ENCODE measurements around the gene APBA2. TPM values are rescaled to one million over a fixed set of nuclear protein-coding genes. Genes with fewer than 3 reads are reported as not detected.
"Not testable (repeated sequence)": the region's sequence is repeated elsewhere in the genome, so short reads cannot be mapped to it uniquely, and the experiment has no call there.

APBA2 gene
- total RNA-seq, 2 experiments from 2014 or later: not detected

DNA sequence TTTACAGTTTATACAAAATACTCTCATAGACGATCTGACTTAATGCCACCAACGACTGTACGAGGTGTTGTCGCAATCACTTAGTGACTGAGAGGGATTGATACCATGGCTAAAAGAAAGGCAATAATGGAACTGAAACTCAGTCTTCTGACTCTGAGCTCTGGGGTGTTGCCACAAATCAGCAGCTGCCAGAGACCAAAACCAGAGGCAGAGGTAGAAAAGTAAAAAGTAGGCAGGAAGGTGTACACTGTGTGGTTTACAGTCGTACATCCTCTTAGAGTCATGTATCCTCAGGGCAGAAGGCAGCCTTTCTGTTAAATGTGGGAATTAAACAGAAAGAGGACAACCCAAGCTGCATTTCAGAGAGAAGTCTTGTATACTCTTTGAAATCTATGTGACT, 38.5 kb upstream of the APBA2 start:
- H2AFZ ChIP-seq (ENCODE audit: low read length); POLR2A ChIA-PET; H4K20me1 ChIP-seq (ENCODE audit: insufficient read depth, low read length); H3K4me3 ChIP-seq (ENCODE audit: low read depth, low read length, poor library complexity, severe bottlenecking); H3K9me3 ChIP-seq (ENCODE audit: low read length); H3K9me2 ChIP-seq (ENCODE audit: insufficient read depth, low read length); H3K36me3 ChIP-seq (ENCODE audit: insufficient read depth, low read length); intact Hi-C loops (cut with micrococcal nuclease; ENCODE audit: unreplicated experiment); H3K4me2 ChIP-seq (ENCODE audit: low read length); DNase-seq (ENCODE audit: low spot score); H3K27ac ChIP-seq (ENCODE audit: low read depth, low read length, poor library complexity, severe bottlenecking); CTCF ChIA-PET (ENCODE audit: unreplicated experiment); H3K4me1 ChIP-seq (ENCODE audit: insufficient read depth, low read length, poor library complexity, severe bottlenecking); H3K79me2 ChIP-seq (ENCODE audit: insufficient read depth, low read depth, low read length): not testable (repeated sequence)
- TSS peak; percentile 85 for BruUV-seq (replicated peaks)

GRCh38 chr15:28847959-28848358, 37.8 kb upstream of the APBA2 start:
- H3K9me3 ChIP-seq (ENCODE audit: low read length); H3K4me3 ChIP-seq (ENCODE audit: low read depth, low read length, poor library complexity, severe bottlenecking); BruUV-seq (replicated peaks); H3K4me2 ChIP-seq (ENCODE audit: low read length); DNase-seq (ENCODE audit: low spot score); H2AFZ ChIP-seq (ENCODE audit: low read length); H4K20me1 ChIP-seq (ENCODE audit: insufficient read depth, low read length); H3K9me2 ChIP-seq (ENCODE audit: insufficient read depth, low read length); H3K4me1 ChIP-seq (ENCODE audit: insufficient read depth, low read length, poor library complexity, severe bottlenecking); CTCF ChIA-PET (ENCODE audit: unreplicated experiment); H3K79me2 ChIP-seq (ENCODE audit: insufficient read depth, low read depth, low read length); intact Hi-C loops (cut with micrococcal nuclease; ENCODE audit: unreplicated experiment); POLR2A ChIA-PET; H3K27ac ChIP-seq (ENCODE audit: low read depth, low read length, poor library complexity, severe bottlenecking); H3K36me3 ChIP-seq (ENCODE audit: insufficient read depth, low read length): not testable (repeated sequence)

- CTCF ChIA-PET (ENCODE audit: unreplicated experiment); H4K20me1 ChIP-seq (ENCODE audit: insufficient read depth, low read length); POLR2A ChIA-PET; DNase-seq (ENCODE audit: low spot score); H3K4me1 ChIP-seq (ENCODE audit: insufficient read depth, low read length, poor library complexity, severe bottlenecking); H3K27ac ChIP-seq (ENCODE audit: low read depth, low read length, poor library complexity, severe bottlenecking); H3K4me2 ChIP-seq (ENCODE audit: low read length); H3K4me3 ChIP-seq (ENCODE audit: low read depth, low read length, poor library complexity, severe bottlenecking); BruUV-seq (replicated peaks); H2AFZ ChIP-seq (ENCODE audit: low read length); intact Hi-C loops (cut with micrococcal nuclease; ENCODE audit: unreplicated experiment); H3K36me3 ChIP-seq (ENCODE audit: insufficient read depth, low read length); H3K79me2 ChIP-seq (ENCODE audit: insufficient read depth, low read depth, low read length); H3K9me2 ChIP-seq (ENCODE audit: insufficient read depth, low read length); H3K9me3 ChIP-seq (ENCODE audit: low read length): not testable (repeated sequence)
Observed at GRCh38 chr15:28848521-28848920, 37.3 kb upstream of the APBA2 start, which contains the start of gene GOLGA6L7. Gene GOLGA6L7, minus strand, starts transcription at chr15:28848644. Its CDS starts 95 bp downstream, at chr15:28848549.

GRCh38 chr15:28849271-28849670, 36.5 kb upstream of the APBA2 start:
- DNase-seq (ENCODE audit: low spot score); H3K9me2 ChIP-seq (ENCODE audit: insufficient read depth, low read length); H3K27ac ChIP-seq (ENCODE audit: low read depth, low read length, poor library complexity, severe bottlenecking); H3K9me3 ChIP-seq (ENCODE audit: low read length); H3K36me3 ChIP-seq (ENCODE audit: insufficient read depth, low read length); H3K4me3 ChIP-seq (ENCODE audit: low read depth, low read length, poor library complexity, severe bottlenecking); H4K20me1 ChIP-seq (ENCODE audit: insufficient read depth, low read length); POLR2A ChIA-PET; BruUV-seq (replicated peaks); H2AFZ ChIP-seq (ENCODE audit: low read length); H3K4me2 ChIP-seq (ENCODE audit: low read length); CTCF ChIA-PET (ENCODE audit: unreplicated experiment); H3K79me2 ChIP-seq (ENCODE audit: insufficient read depth, low read depth, low read length); H3K4me1 ChIP-seq (ENCODE audit: insufficient read depth, low read length, poor library complexity, severe bottlenecking); intact Hi-C loops (cut with micrococcal nuclease; ENCODE audit: unreplicated experiment): not testable (repeated sequence)

- BruUV-seq (replicated peaks); POLR2A ChIA-PET; CTCF ChIA-PET (ENCODE audit: unreplicated experiment); H3K9me2 ChIP-seq (ENCODE audit: insufficient read depth, low read length); H3K79me2 ChIP-seq (ENCODE audit: insufficient read depth, low read depth, low read length); H2AFZ ChIP-seq (ENCODE audit: low read length); H3K27ac ChIP-seq (ENCODE audit: low read depth, low read length, poor library complexity, severe bottlenecking); H3K9me3 ChIP-seq (ENCODE audit: low read length); H3K4me2 ChIP-seq (ENCODE audit: low read length); H3K36me3 ChIP-seq (ENCODE audit: insufficient read depth, low read length); H3K4me3 ChIP-seq (ENCODE audit: low read depth, low read length, poor library complexity, severe bottlenecking); H4K20me1 ChIP-seq (ENCODE audit: insufficient read depth, low read length); H3K4me1 ChIP-seq (ENCODE audit: insufficient read depth, low read length, poor library complexity, severe bottlenecking); DNase-seq (ENCODE audit: low spot score); intact Hi-C loops (cut with micrococcal nuclease; ENCODE audit: unreplicated experiment): not testable (repeated sequence)
Observed at GRCh38 chr15:28849766-28850165, 36.0 kb upstream of the APBA2 start.

DNA sequence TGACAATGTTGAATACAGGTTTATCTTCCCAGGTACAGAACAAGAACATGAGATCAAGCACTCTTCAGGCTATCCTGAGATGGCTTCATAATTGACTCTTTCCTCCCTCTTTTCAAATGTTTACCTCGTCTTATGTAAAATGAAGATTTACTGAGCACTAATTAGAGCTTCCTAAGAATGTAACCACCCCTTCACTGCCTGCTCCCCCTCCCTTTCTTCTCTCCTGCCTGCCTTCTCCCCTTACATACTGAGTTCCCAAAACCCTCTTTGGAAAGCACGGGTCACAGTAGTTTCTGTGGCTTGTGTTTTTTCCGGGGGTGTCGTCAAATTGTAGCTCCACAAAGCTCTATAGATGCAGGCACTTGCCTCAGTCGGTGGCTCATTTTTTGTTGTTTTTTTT, 32.1 kb upstream of the APBA2 start:
- H3K27ac ChIP-seq (ENCODE audit: low read depth, low read length, poor library complexity, severe bottlenecking); H4K20me1 ChIP-seq (ENCODE audit: insufficient read depth, low read length); H2AFZ ChIP-seq (ENCODE audit: low read length); BruUV-seq (replicated peaks); DNase-seq (ENCODE audit: low spot score); intact Hi-C loops (cut with micrococcal nuclease; ENCODE audit: unreplicated experiment); H3K36me3 ChIP-seq (ENCODE audit: insufficient read depth, low read length); POLR2A ChIA-PET; H3K79me2 ChIP-seq (ENCODE audit: insufficient read depth, low read depth, low read length); H3K4me1 ChIP-seq (ENCODE audit: insufficient read depth, low read length, poor library complexity, severe bottlenecking); H3K9me3 ChIP-seq (ENCODE audit: low read length); H3K9me2 ChIP-seq (ENCODE audit: insufficient read depth, low read length); H3K4me3 ChIP-seq (ENCODE audit: low read depth, low read length, poor library complexity, severe bottlenecking); H3K4me2 ChIP-seq (ENCODE audit: low read length); CTCF ChIA-PET (ENCODE audit: unreplicated experiment): not testable (repeated sequence)

GRCh38 chr15:28854578-28854977, 31.2 kb upstream of the APBA2 start:
- H3K4me3 ChIP-seq (ENCODE audit: low read depth, low read length, poor library complexity, severe bottlenecking); DNase-seq (ENCODE audit: low spot score); H3K36me3 ChIP-seq (ENCODE audit: insufficient read depth, low read length); H3K4me2 ChIP-seq (ENCODE audit: low read length); BruUV-seq (replicated peaks); H4K20me1 ChIP-seq (ENCODE audit: insufficient read depth, low read length); H3K9me3 ChIP-seq (ENCODE audit: low read length); H2AFZ ChIP-seq (ENCODE audit: low read length); POLR2A ChIA-PET; H3K27ac ChIP-seq (ENCODE audit: low read depth, low read length, poor library complexity, severe bottlenecking); CTCF ChIA-PET (ENCODE audit: unreplicated experiment); H3K4me1 ChIP-seq (ENCODE audit: insufficient read depth, low read length, poor library complexity, severe bottlenecking); intact Hi-C loops (cut with micrococcal nuclease; ENCODE audit: unreplicated experiment); H3K79me2 ChIP-seq (ENCODE audit: insufficient read depth, low read depth, low read length); H3K9me2 ChIP-seq (ENCODE audit: insufficient read depth, low read length): not testable (repeated sequence)

Measured in OCI-LY7 (cell line).